HepG2 (cell line): ENCODE measurements around the gene HYLS1. TPM values are rescaled to one million over a fixed set of nuclear protein-coding genes. Genes with fewer than 3 reads are reported as not detected.
A peak's percentile ranks its signal among the peaks of the same experiment; 100 is the strongest.

Experiments
- CSRNP1 ChIP-seq: sonication (generic); formaldehyde crosslinking; IDR thresholded peaks from 2 replicates; pipeline ENCODE4 v1.8.1; 2023; ENCODE audit warnings: mild to moderate bottlenecking, missing genetic modification reagents
- ESRRA ChIP-seq: sonication (generic); formaldehyde crosslinking; IDR thresholded peaks from 2 replicates; pipeline ENCODE4 v1.5.1; 2020; ENCODE audit warnings: mild to moderate bottlenecking, low read depth, missing genetic modification reagents
- HDAC2 ChIP-seq: sonication (generic); formaldehyde crosslinking; IDR thresholded peaks from 2 replicates; pipeline ENCODE4 v1.4.0; 2020; ENCODE audit warnings: missing genetic modification reagents
- HMG20A ChIP-seq: IDR thresholded peaks from 2 replicates; pipeline ENCODE4 v1.6.1; 2016; ENCODE audit warnings: borderline replicate concordance
- HOXA3 ChIP-seq: sonication (generic); formaldehyde crosslinking; IDR thresholded peaks from 2 replicates; pipeline ENCODE4 v1.5.0; 2020; ENCODE audit warnings: missing genetic modification reagents
- PBX2 ChIP-seq: IDR thresholded peaks from 2 replicates; pipeline ENCODE4 v1.6.1; 2016; ENCODE audit warnings: control low read depth
- RAD51 ChIP-seq: fragments of 450-650 bp; IDR thresholded peaks from 2 replicates; pipeline ENCODE4 v1.6.1; 2016; ENCODE audit warnings: borderline replicate concordance
- RBFOX2 ChIP-seq: fragments of 200-400 bp; formaldehyde crosslinking; IDR thresholded peaks from 2 replicates; pipeline ENCODE4 v1.6.1; 2017; ENCODE audit warnings: low read depth, mild to moderate bottlenecking, low read length
- SNRNP70 ChIP-seq: fragments of 200-400 bp; formaldehyde crosslinking; IDR thresholded peaks from 2 replicates; pipeline ENCODE4 v1.6.1; 2017; ENCODE audit warnings: mild to moderate bottlenecking, low read depth, low read length, moderate library complexity
- TOE1 ChIP-seq: sonication (generic); formaldehyde crosslinking; IDR thresholded peaks from 2 replicates; pipeline ENCODE4 v1.4.0; 2020; ENCODE audit warnings: mild to moderate bottlenecking, missing genetic modification reagents
- ZBTB34 ChIP-seq: sonication (generic); formaldehyde crosslinking; IDR thresholded peaks from 2 replicates; pipeline ENCODE4 v1.8.0; 2022; ENCODE audit warnings: mild to moderate bottlenecking, missing genetic modification reagents
- ZBTB49 ChIP-seq: sonication (generic); formaldehyde crosslinking; IDR thresholded peaks from 2 replicates; pipeline ENCODE4 v1.4.0; 2020; ENCODE audit warnings: missing genetic modification reagents, borderline replicate concordance
- ZMAT3 ChIP-seq: sonication (generic); formaldehyde crosslinking; conservative IDR thresholded peaks from 2 replicates; pipeline ENCODE4 v1.7.0; 2021; ENCODE audit warnings: missing genetic modification reagents
- ZNF33A ChIP-seq: sonication (generic); formaldehyde crosslinking; IDR thresholded peaks from 2 replicates; pipeline ENCODE4 v1.5.1; 2020; ENCODE audit warnings: missing genetic modification reagents, mild to moderate bottlenecking, moderate library complexity, borderline replicate concordance
- ZNF44 ChIP-seq: sonication (generic); formaldehyde crosslinking; IDR thresholded peaks from 2 replicates; pipeline ENCODE4 v1.5.1; 2020; ENCODE audit warnings: mild to moderate bottlenecking, missing genetic modification reagents
- ZNF614 ChIP-seq: IDR thresholded peaks from 2 replicates; pipeline ENCODE4 v1.6.1; 2018; ENCODE audit warnings: missing biosample characterization, missing genetic modification reagents, inconsistent platforms, borderline replicate concordance
- ZNF629 ChIP-seq: sonication (generic); formaldehyde crosslinking; conservative IDR thresholded peaks from 2 replicates; pipeline ENCODE4 v1.5.0; 2020; ENCODE audit warnings: missing genetic modification reagents
- polyA plus RNA-seq, 8 experiments: library from polyadenylated mRNA; depleted of rRNA in 3 of 8; stranded (reverse) in 7 of 8; unstranded in 1 of 8; fragments of >200 nt; fragmentation: Illumina TruSeq in 4 of 8; extraction: Trizol in 4 of 8; gene quantifications; 2 replicates each; pipeline versions ENCODE4 v1.2.1 to v1.2.3, GENCODE V29; 2011 to 2016; ENCODE audit warnings: low read depth in 4 of 8, missing spikeins in 1 of 8, mixed read lengths in 1 of 8; ENCODE audit not compliant: insufficient read depth in 1 of 8
- total RNA-seq, 5 experiments: library from RNA; depleted of rRNA; stranded (reverse); fragments of >200 nt; fragmentation: Illumina TruSeq; extraction: Trizol; gene quantifications; 2 replicates each; pipeline ENCODE4 v1.2.3, GENCODE V29; 2016; ENCODE audit warnings: low read depth in 1 of 5
- TF ChIP-seq, protein P1 (sequence below): sonication (generic); formaldehyde crosslinking; IDR thresholded peaks from 2 replicates; pipeline ENCODE4 v1.5.0; 2020; ENCODE audit warnings: mild to moderate bottlenecking, missing genetic modification reagents, borderline replicate concordance
- TF ChIP-seq, protein P2 (sequence below): sonication (generic); formaldehyde crosslinking; IDR thresholded peaks from 2 replicates; pipeline ENCODE4 v1.4.0; 2020; ENCODE audit warnings: mild to moderate bottlenecking, missing genetic modification reagents

The HYLS1 gene
- total and polyA plus RNA-seq, 2 of the 13 experiments (the other 11 are each of a cell fraction or from before 2014, with no cell fraction given) = 1.3 to 3.8 TPM

DNA sequence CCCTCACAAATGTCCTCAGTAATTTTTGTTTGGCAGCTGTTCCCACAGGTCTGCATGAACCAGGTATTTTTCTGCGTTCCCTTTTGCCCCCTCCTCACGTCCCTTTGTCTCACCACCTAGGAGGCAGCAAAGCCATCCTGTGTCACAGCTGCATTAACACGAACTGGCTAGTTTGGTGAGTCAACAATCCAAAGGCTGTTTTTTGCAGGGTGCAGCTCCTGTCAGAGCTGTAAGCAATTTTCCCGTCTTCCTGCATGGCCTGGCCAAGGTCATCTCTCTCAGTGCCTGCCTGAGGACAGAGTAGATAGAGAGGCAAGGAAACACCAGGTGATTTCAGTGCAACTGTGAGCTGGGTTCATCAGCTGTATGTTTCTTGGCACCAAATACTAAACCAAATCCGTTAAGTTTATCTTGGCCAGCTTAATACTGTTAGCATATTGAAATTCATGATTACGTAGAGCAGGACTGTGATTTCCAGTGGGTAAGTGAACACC, 37.8 kb downstream of the HYLS1 start (continued):
- TF ChIP-seq PBX2 (no peak), ZBTB34 (CRISPR knock-in tag) (no peak), HMG20A (peak; percentile 69; the same call in 1 of the 2 replicates), ZNF629 (CRISPR knock-in tag) (no peak), ZBTB49 (CRISPR knock-in tag) (no peak), SNRNP70 (no peak), ZNF33A (CRISPR knock-in tag) (no peak), ZNF614 (CRISPR knock-in tag) (peak; percentile 85; the same call in 1 of the 2 replicates), ESRRA (peak; percentile 73; the same call in 1 of the 2 replicates), CSRNP1 (CRISPR knock-in tag) (no peak), HOXA3 (peak; percentile 66; the same call in 1 of the 2 replicates), ZMAT3 (no peak), ZNF44 (0 out of 2 replicates have a peak, but pooled peaks have one; percentile 81), RAD51 (no peak), RBFOX2 (no peak), HDAC2 (CRISPR knock-in tag) (peak; percentile 87), TOE1 (CRISPR knock-in tag) (no peak)
- TF ChIP-seq, protein P1, sequence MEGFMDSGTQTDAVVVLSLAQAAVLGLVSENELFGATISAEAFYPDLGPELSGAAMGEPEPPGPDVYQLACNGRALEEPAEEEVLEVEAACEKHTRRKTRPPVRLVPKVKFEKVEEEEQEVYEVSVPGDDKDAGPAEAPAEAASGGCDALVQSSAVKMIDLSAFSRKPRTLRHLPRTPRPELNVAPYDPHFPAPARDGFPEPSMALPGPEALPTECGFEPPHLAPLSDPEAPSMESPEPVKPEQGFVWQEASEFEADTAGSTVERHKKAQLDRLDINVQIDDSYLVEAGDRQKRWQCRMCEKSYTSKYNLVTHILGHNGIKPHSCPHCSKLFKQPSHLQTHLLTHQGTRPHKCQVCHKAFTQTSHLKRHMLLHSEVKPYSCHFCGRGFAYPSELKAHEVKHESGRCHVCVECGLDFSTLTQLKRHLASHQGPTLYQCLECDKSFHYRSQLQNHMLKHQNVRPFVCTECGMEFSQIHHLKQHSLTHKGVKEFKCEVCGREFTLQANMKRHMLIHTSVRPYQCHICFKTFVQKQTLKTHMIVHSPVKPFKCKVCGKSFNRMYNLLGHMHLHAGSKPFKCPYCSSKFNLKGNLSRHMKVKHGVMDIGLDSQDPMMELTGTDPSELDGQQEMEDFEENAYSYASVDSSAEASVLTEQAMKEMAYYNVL (CRISPR knock-in tag) = 0 out of 2 replicates have a peak, but pooled peaks have one; percentile 45
- TF ChIP-seq, protein P2, sequence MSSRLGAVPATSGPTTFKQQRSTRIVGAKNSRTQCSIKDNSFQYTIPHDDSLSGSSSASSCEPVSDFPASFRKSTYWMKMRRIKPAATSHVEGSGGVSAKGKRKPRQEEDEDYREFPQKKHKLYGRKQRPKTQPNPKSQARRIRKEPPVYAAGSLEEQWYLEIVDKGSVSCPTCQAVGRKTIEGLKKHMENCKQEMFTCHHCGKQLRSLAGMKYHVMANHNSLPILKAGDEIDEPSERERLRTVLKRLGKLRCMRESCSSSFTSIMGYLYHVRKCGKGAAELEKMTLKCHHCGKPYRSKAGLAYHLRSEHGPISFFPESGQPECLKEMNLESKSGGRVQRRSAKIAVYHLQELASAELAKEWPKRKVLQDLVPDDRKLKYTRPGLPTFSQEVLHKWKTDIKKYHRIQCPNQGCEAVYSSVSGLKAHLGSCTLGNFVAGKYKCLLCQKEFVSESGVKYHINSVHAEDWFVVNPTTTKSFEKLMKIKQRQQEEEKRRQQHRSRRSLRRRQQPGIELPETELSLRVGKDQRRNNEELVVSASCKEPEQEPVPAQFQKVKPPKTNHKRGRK = no peak
